Epithelial cell of prostate (primary cell): ENCODE results near the gene TXN2.
A peak's percentile ranks its signal among the peaks of the same experiment; 100 is the strongest.

Source experiments
- DNase-seq: peaks from one replicate; pipeline ENCODE4 v3.0.0-alpha.2; 2011; ENCODE audit warnings: low read depth, low spot score
- H3K27ac ChIP-seq: fragments of 450-650 bp; 2 replicates; pipeline ENCODE4 v1.5.1; 2017; ENCODE audit warnings: mild to moderate bottlenecking

Gene TXN2

DNA sequence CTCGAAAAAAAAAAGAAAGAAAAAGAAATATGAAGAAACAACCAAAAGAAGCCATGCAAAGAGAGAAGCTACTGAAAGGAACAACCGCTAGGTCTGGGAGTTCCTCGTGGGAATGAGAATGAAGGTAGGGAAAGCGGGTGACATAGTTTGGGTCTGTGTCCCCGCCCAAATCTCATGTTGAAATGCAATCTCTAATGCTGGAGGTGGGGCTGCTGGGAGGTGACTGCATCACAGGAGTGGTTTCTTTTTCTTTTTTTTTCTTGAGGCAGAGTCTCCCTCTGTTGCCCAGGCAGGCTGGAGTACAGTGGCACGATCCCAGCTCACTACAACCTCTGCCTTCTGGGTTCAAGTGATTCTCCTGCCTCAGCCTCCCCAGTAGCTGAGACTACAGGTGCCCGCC, 9.7 kb upstream of the TXN2 start:
- no peak overlapping the region for H3K27ac ChIP-seq
- no peak for DNase-seq

DNA sequence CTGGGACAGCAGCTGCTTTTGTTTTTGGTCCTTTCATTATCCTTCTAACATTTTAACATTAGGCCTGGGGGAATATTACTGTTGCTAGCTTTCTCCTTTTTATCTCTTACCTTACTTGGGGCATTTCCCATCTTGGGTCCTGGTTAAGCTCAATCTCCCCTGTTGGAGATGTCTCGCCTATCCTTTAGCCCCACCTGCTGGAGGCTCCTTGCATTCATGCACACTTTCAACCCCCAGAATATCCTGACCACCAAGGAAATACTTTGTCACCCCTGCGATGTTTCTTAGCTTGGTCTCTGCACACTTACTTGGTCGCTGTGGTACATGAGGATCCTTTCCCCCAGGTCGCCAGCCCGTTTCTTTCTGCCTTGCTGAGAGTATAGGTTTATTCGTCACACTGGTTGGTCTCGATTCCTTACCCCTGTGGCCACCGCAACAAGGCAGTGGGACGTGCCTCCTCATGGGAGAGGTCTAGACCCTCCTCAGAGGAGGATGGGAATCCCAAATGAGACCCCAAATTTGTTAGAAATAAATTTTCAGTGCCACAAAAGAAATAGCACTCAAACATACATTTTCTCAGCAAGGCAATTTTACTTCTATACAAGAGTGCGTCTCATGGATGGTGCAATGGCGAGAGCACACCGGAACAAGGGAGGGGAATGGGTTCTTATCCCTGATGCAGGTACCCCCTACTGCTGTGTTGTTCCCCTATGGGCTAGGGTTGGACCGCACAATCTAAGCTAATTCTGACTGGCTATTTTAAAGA, 5.4 kb upstream of the TXN2 start:
- no peak for DNase-seq

DNA sequence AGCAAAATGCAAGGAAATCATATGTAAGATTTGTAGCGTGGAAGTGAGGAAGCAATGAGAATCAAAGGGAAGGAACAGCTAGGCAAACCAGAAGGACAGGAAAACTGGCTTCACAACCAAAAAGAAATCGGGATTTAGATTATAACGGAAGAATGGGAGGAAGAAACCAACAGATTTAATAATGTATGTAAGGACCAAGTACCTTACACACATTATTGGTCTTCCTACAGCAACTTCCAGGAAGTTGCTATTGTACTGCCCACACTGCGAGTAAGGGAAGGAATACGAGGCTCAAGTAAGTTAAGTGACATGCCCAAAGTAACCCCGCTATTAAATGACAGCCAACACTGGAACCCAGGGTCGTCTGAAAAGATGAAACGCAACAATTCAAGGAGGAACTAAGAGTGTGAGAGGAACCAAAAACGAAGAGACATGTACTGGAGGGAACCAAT, 473 bp downstream of the TXN2 start:
- peak overlapping the region; percentile 97 for H3K27ac ChIP-seq
- DNase-seq = no peak

More for the DNA sequence above, 5.4 kb upstream of the TXN2 start:
- no peak overlapping the region for H3K27ac ChIP-seq

DNA sequence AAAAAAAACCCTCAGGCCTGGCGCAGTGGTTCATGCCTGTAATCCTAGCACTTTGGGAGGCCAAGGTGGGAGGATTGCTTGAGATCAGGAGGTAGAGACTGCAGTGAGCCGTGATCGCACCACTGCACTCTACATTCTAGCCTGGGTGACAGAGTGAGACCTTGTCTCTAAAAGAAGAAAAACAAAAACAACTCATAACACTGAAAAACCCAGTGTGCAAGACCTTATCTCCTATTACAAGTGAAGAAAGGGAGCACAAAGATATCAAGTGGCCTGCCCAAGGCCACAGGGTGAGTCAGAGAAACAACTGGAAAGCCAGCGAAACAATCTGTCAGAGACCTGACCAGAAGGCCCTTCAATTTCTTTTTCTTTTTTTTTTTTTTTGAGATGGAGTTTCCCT, 2.5 kb downstream of the TXN2 start:
- H3K27ac ChIP-seq = no peak overlapping the region

DNA sequence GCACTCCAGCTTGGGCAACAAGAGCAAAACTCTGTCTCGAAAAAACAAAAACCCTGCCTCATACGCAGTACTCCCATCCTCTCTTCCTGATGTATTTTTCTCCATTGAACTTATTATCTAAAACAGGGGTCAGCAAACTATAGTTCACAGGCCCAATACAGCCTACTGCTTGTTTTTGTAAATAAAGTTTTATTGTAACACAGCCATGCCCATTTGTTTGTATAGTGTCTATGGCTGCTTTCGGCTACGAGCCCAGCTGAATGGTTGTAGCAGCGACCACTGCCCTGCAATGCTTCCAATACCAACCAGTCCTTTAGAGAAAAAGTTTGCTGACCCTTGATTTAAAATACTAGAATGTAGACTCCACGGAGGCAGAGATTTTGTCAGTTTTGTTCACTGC, 6.1 kb downstream of the TXN2 start:
- H3K27ac ChIP-seq = no peak overlapping the region
- no peak for DNase-seq

More for the DNA sequence above, 2.5 kb downstream of the TXN2 start:
- no peak for DNase-seq

DNA sequence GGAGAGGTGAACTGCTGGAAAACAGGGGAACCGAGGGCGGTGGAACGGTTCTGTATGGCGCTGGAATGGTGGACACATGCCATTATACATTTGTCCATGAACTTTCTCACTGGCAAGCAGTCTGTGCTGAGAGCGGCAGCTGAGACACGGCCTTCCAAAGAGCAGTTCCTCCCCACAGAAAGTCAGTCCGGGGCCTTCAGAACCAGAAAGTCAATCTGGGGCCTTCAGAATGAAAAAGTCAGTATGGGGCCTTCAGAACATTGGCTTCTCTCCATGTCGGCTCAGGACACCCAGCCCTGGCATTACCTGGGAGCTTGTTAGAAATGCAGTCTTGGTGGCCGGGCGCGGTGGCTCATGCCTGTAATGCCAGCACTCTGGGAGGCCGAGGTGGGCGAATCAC, 8.8 kb downstream of the TXN2 start:
- H3K27ac ChIP-seq = no peak overlapping the region
- DNase-seq = no peak

DNA sequence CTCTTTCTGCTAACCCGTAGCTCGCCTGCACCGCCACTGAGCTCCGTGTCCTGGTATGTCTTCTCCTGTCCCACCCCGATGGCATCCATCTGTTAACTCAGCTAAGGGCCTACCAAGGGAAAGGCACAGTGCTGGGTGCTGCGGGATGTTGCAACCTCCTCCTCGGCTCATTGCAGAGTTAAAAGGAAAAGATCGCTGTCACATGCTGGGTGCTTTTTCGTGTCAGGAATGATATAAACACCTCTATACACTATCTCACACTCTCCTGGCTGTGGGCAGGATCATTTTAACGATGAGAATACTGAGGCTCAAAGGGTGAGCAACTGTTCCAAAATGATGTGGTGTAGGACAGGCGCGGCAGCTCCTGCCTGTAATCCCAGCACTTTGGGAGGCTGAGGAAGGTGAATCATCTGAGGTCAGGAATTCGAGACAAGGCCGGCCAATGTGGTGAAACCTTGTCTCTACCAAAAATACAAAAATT, 10.1 kb downstream of the TXN2 start:
- DNase-seq = no peak
- peak overlapping the region; percentile 80 for H3K27ac ChIP-seq

DNA sequence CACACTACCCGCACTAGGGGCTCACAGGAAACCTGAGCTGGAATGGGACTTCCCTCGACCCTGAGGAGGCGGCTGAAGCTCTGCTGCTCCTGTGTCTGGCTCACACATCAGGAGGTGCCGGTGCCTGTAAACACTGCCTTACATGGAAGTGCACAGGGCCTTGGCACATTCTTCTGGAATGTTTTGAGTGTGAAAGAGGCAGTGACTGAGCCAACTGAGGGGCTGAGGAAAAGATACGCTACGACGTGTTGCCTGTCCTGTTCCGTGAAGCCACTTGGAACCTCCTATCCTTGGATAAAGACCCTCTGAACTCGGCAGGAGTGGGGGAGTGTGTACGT, 10.5 kb downstream of the TXN2 start:
- H3K27ac ChIP-seq = peak overlapping the region; percentile 80
- no peak for DNase-seq

DNA sequence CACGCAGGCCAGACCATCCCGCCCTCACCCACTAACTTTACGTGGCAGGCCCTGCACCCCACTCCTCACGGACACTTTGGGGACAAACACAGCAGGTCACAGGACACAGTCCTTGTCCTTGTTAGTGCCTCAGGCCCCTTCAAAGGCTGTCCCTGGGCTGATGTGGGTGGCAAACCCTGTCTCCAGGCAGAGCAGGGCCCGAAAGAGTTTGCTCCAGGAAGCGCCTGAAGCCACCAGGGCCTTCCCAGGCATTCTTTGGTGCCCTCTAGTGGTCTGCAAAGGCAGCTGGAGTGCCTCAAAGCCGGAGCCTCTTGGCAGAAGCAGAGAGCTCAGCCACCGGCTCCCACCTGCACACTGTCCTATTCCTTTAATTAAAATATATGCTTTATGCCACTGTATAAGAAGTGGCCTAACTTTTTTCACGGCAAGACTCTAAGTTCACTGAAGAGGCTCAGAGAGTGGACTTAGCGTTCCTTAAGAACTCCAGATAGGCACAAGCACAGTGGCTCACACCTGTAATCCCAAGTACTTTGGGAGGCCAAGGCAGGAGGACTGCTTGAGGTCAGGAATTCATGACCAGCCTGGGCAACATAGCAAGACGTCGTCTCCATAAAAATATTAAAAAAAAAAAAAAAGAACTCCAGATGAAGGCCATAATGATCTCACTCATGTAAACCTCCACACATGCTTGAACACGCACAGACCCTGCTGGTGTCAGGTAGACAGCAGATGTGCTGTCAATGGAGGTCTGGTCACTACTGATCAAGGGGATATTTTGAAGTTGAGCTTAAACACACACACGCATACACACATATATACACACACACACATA, 11.1 kb downstream of the TXN2 start:
- H3K27ac ChIP-seq = peak overlapping the region; percentile 80
- DNase-seq = peak; percentile 61

DNA sequence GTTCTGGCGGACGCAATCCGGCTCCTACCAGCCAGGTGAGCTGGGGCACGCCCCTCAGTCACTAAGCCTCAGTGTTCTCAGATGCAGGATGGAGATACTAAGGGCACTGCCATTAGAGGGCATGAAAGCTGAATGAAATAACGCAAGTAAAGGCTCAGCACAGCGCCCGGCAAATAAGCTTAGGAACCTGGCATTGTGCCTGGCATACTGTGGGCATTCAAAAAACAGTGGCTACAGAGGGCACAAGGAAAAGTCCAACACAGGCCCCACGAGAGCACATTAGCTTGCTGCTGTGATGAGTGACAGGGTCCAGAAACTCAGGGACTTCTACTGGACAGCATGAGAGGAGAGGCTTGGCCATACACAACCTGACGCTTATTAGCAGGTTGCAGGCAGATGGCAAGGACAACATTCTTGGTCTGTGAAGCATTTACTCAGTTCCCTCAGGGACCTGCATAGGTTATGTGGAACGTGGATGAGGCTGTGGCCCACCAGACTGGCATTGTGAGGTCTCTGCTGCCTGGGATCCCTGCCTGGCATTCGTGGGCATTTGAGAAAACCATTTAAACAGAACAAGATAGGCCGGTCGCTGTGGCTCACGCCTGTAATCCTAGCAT, 12.2 kb downstream of the TXN2 start:
- no peak overlapping the region for H3K27ac ChIP-seq
- DNase-seq = no peak

DNA sequence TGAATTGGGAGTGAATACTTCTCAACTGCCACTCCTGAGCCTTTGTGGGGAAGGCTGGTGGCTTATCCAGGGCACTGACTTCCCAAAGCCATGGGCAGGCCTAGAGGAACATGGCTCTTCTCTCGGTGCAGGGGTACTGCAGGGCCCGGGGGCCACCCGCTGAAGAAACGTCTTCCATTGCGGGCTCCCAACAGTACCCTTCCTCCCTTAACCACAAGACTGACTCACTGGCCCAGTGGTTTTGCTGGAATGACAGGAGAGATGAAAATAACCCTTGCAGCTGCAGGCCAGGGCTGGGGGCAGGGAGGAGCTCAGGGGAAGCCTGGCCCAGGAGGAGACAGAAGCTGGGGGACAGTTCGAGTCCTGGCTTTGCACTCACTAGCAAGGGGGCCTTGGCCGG, 13.5 kb downstream of the TXN2 start:
- DNase-seq = peak; percentile 54
- H3K27ac ChIP-seq = peak overlapping the region; percentile 85

DNA sequence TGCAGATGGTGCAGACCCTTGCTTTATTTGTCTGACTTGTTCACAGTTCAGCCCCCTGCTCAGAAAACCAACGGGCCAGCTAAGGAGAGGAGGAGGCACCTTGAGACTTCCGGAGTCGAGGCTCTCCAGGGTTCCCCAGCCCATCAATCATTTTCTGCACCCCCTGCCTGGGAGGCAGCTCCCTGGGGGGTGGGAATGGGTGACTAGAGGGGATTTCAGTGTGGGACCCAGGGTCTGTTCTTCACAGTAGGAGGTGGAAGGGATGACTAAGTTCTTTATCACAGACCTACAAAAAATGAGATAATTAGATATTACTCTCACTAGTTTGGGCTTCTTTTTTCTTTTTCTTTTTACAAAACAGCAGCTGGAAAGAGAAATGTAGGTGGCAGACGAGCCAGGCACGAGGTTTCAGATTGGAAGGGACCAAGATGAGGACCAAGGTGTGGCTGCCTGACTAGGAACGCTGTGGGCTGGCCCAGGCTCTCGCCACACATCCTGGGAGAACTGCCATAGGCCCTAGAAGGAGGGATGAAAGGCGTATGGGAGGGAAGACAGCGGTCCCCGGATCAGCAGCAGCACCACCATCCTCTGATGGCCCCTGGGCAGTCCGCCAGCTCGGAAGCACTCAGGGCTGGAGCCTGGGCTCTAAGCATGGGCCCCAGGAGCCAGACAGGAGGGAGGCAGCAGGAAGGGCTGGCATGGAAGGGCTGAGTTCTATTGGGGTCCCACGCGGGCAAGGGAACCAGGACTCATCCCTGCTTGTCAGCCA, 14.2 kb downstream of the TXN2 start:
- peak overlapping the region; percentile 85 for H3K27ac ChIP-seq

DNA sequence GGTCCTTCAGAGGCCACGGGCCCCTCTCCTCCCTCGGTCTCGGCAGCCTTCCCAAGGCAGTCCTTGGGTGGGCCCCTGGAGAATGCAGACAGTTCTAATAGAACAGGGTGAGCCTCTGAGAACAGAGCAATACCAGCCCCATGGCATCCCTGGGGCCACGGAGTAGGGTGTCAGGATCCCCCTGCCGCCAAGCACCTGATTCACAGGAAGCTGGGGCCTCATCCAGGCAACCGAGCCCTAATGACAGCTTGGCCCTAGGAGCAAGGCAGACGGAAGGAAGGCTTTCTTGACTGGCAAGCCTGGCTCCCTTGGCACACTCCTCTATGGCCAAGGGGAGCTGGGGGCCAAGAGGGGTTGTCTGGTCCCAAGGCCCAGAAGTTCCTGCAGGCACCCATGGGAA, 15.2 kb downstream of the TXN2 start:
- H3K27ac ChIP-seq = peak overlapping the region; percentile 85
- DNase-seq = no peak

More for the DNA sequence above, 14.2 kb downstream of the TXN2 start:
- no peak for DNase-seq

DNA sequence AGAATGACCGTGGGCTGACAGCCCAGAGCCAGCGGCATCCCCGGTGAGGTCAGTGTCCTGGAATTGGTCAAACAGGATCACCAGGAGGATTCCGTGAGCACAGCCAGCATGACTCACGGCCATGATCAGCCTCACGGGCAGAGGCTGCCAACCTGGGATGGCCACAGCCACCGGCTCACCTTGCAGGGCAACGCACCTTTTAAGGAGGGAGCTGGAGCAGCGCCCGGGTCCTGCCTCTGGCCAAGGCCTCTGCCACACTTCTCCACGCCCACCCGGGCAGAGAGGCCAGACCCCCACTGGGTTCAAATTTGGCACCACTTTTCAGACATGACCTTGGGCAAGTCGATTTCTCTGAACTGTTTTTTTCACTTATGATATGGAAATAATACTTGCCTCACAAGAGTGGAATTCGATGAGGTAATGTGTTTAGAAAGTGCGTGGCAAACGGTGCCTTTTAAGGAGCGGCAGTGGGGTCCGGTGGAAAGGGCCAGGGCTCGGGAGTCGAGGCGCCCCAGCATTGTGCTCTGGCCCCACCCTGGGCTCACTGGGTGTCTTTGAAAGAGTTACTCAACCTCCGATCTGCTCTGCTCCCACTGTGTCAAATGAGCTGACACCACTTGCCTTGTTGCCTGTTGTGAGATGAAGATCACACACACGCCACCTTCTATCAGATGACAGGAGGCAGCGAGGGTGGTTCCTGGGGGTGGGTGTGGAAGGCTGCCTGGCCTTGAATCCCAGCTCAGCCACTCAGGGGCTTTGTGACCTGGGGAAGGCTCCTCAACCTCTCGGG, 16.0 kb downstream of the TXN2 start:
- peak overlapping the region; percentile 85 for H3K27ac ChIP-seq
- peak; percentile 64 for DNase-seq

DNA sequence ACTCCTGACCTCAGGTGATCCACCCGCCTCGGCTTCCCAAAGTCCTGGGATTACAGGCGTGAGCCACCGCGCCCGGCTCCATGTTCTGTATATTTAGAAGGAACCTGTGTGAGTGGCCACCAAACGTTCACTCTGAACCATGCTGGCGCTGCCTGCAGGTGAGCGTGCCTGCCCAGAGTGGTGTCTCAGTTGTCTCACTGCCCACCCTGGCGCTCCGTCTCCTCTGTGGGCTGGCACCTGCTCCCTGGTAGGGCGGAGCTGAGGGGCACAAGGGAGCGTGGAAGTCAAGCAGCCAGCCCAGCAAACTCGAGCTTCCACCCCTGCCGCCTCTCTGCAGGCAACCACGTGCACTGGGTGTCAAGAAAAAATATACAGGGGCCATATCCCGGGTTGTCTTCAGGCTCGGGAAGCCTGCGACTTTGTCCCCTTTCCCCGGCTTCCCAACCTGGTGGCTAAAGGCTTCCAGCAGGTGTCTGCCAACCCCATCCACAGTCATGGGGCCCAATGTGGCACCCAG, 16.7 kb downstream of the TXN2 start:
- no peak for DNase-seq
- H3K27ac ChIP-seq = peak overlapping the region; percentile 85

DNA sequence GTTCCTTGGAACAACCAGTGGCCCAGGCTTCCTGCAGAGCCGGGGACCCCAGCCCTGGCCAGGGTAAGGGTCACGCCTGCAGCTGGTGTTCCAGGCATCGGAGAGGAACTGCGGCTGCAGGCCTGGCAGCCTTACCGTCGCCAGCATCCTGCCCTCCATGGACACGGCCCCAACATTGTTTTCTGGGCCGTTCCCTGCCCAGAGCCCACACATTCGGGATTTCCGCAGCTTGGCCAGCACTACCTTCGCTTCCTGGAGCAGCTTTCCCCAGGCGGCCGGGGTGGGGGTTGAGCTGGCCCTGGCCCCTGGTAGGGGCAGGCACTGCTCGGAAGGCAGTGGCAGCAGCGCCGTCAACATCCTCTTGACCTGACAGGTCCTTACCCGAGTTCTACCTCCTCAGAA, 17.7 kb downstream of the TXN2 start:
- DNase-seq = no peak
- H3K27ac ChIP-seq = no peak overlapping the region

DNA sequence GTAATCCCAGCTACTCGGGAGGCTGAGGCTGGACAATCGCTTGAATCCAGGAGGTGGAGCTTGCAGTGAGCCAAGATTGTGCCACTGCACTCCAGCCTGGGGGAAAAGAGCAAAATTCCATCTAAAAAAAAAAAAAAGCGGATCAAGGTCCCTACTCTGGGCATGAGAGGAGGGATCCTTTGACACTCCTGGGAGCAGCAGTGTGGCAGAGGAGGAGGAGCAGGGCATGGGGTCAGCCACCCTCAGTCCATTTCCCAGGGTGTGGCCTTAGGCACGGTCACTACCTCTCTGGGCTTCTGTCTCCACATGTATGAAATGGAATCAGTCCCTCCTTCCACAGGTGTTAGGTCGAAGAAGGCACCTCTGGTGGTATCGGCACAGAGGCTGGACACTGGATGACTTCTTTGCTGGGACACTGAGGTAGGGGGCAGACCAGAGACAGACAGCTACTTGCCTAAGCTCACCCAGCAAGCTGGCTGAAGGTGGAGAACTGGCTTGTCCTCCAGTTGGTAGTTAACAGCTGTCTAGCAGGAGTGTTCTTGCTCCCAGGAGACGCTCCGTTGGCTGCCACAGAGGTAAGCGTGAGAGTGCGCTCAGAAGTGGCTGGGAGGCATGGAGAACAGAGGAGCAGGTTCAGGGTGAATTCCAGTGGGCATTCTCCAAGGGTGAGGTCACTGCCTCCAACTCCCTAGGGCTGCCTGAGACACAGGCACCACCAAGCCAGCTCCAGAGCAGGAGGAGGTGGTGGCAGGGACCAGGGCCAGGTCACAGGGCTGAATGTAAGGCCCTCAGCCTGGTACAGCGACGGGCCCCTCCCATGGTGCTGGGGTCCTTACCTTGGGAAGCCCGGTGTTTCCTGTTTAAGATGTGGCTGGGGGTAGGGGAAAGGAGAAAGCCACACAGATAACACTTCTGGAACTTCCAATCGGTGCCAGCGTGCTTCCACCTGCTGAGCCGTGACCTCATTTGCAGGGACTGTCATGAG, 19.5 kb downstream of the TXN2 start:
- DNase-seq = peak; percentile 39
- peak overlapping the region; percentile 40 for H3K27ac ChIP-seq

DNA sequence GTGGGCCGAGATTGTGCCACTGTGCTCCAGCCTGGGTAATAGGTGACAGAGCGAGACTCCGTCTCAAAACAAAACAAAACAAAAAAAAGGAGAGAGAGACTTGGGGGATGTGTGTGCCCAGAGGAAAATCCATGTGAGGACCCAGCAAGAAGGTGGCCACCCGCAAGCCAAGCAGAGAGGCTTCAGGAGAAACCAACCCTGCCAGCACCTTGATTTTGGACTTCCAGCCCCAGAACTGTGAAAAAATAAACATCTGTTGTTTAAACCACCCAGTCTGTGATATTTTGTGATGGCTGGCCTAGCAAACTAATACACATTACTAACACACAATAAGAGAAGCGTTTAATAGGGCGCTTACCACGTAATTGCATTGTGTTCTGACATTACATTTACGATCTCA, 21.2 kb downstream of the TXN2 start:
- DNase-seq = no peak
- no peak overlapping the region for H3K27ac ChIP-seq
